GM23338 (cell line): ENCODE data around the gene EML2. TPM values are rescaled to one million over a fixed set of nuclear protein-coding genes. Genes with fewer than 3 reads are reported as not detected.

Source experiments
- ATAC-seq: fragments of 200-7000 bp; cut with Tn5 transposase; 3 replicates; pipeline ENCODE4 v1.9.1; 2020
- DNase-seq: peaks from one replicate; pipeline ENCODE4 v3.0.0-alpha.2; 2015; ENCODE audit warnings: low spot score
- H2AFZ ChIP-seq: fragments of 200-600 bp; sonication (generic); 2 replicates; pipeline ENCODE4 v1.8.0; 2016; ENCODE audit warnings: antibody characterized with exemption, mild to moderate bottlenecking, moderate library complexity
- H3F3A ChIP-seq: fragments of 200-600 bp; sonication (generic); replicated peaks from 2 replicates; pipeline ENCODE4 v1.8.0; 2017; ENCODE audit warnings: antibody characterized with exemption, mixed run types, low read depth
- H3K27ac ChIP-seq: fragments of 200-600 bp; sonication (generic); 2 replicates; pipeline ENCODE4 v1.6.1; 2016; ENCODE audit warnings: low read depth
- H3K27me3 ChIP-seq: fragments of 200-600 bp; sonication (generic); 2 replicates; pipeline ENCODE4 v1.8.0; 2016; ENCODE audit warnings: mild to moderate bottlenecking, mixed run types, moderate library complexity; ENCODE audit not compliant: insufficient read depth
- H3K36me3 ChIP-seq: fragments of 200-600 bp; sonication (generic); 2 replicates; pipeline ENCODE4 v1.8.0; 2016; ENCODE audit warnings: mild to moderate bottlenecking; ENCODE audit not compliant: insufficient read depth
- H3K4me1 ChIP-seq: fragments of 200-600 bp; sonication (generic); 2 replicates; pipeline ENCODE4 v1.8.0; 2016; ENCODE audit warnings: mild to moderate bottlenecking, moderate library complexity; ENCODE audit not compliant: insufficient read depth
- H3K4me2 ChIP-seq: fragments of 200-600 bp; sonication (generic); 2 replicates; pipeline ENCODE4 v1.7.1; 2017; ENCODE audit warnings: mixed run types
- H3K4me3 ChIP-seq: fragments of 200-600 bp; sonication (generic); 2 replicates; pipeline ENCODE4 v1.6.1; 2016; ENCODE audit warnings: mixed run types
- H3K79me2 ChIP-seq: fragments of 200-600 bp; sonication (generic); replicated peaks from 2 replicates; pipeline ENCODE4 v1.8.0; 2017; ENCODE audit warnings: mild to moderate bottlenecking; ENCODE audit not compliant: insufficient read depth
- H3K9me2 ChIP-seq: fragments of 200-600 bp; sonication (generic); 2 replicates; pipeline ENCODE4 v1.8.0; 2017; ENCODE audit not compliant: insufficient read depth
- H4K20me1 ChIP-seq: fragments of 200-600 bp; sonication (generic); replicated peaks from 2 replicates; pipeline ENCODE4 v1.8.0; 2017; ENCODE audit warnings: mild to moderate bottlenecking; ENCODE audit not compliant: insufficient read depth
- H3K27ac Mint-ChIP-seq: 2 replicates; pipeline ENCODE4 v1.8.0; 2020; ENCODE audit warnings: inconsistent platforms, mild to moderate bottlenecking, moderate library complexity, mixed read lengths
- H3K27me3 Mint-ChIP-seq: 3 replicates; pipeline ENCODE4 v1.8.0; 2022; ENCODE audit warnings: low read depth, mild to moderate bottlenecking, moderate library complexity, mixed read lengths, inconsistent platforms; ENCODE audit not compliant: insufficient read depth, poor library complexity
- H3K36me3 Mint-ChIP-seq: 3 replicates; pipeline ENCODE4 v1.8.0; 2021; ENCODE audit warnings: low read depth, mild to moderate bottlenecking, inconsistent platforms, moderate library complexity, mixed read lengths
- H3K4me1 Mint-ChIP-seq: 3 replicates; pipeline ENCODE4 v1.8.0; 2020; ENCODE audit warnings: mild to moderate bottlenecking, inconsistent platforms, mixed read lengths
- H3K4me3 Mint-ChIP-seq: 3 replicates; pipeline ENCODE4 v1.8.0; 2021; ENCODE audit warnings: moderate library complexity, mild to moderate bottlenecking, inconsistent platforms, mixed read lengths
- H3K9me3 Mint-ChIP-seq: 3 replicates; pipeline ENCODE4 v1.8.0; 2020; ENCODE audit warnings: moderate library complexity, mild to moderate bottlenecking, inconsistent platforms, mixed read lengths
- CREB1 ChIP-seq: fragments of 250-450 bp; sonication (Bioruptor Pico); IDR thresholded peaks from 2 replicates; pipeline ENCODE4 v1.5.0; 2020; ENCODE audit warnings: low read depth, mild to moderate bottlenecking, moderate library complexity
- EZH2 ChIP-seq: fragments of 200-600 bp; sonication (generic); IDR thresholded peaks from one replicate; pipeline ENCODE4 v1.8.0; 2017; ENCODE audit warnings: antibody characterized with exemption, mild to moderate bottlenecking, low read depth; ENCODE audit not compliant: unreplicated experiment
- EZH2phosphoT487 ChIP-seq: fragments of 200-600 bp; sonication (generic); IDR thresholded peaks from one replicate; pipeline ENCODE4 v1.8.1; 2018; ENCODE audit warnings: antibody characterized with exemption; ENCODE audit not compliant: unreplicated experiment
- JUNB ChIP-seq: IDR thresholded peaks from one replicate; pipeline ENCODE4 v1.6.1; 2016; ENCODE audit warnings: antibody characterized with exemption; ENCODE audit not compliant: unreplicated experiment
- NANOG ChIP-seq: IDR thresholded peaks from 2 replicates; pipeline ENCODE4 v1.6.1; 2016; ENCODE audit warnings: antibody characterized with exemption, borderline replicate concordance
- POLR2AphosphoS5 ChIP-seq: IDR thresholded peaks from 2 replicates; pipeline ENCODE4 v1.6.1; 2016; ENCODE audit warnings: antibody characterized with exemption, low read depth
- STAT1 ChIP-seq: IDR thresholded peaks from one replicate; pipeline ENCODE4 v1.6.1; 2016; ENCODE audit warnings: antibody characterized with exemption; ENCODE audit not compliant: unreplicated experiment
- ZNF114 ChIP-seq: fragments of 250-450 bp; sonication (Bioruptor Pico); IDR thresholded peaks from 2 replicates; pipeline ENCODE4 v1.5.0; 2020; ENCODE audit warnings: mild to moderate bottlenecking, moderate library complexity
- ZNF331 ChIP-seq: fragments of 250-450 bp; sonication (Bioruptor Pico); IDR thresholded peaks from 2 replicates; pipeline ENCODE4 v1.5.0; 2020; ENCODE audit warnings: low read depth, mild to moderate bottlenecking, moderate library complexity
- polyA plus RNA-seq: library from polyadenylated mRNA; unstranded; fragments of >200 nt; fragmentation: Nextera tagmentation; extraction: Ambion mirVana; gene quantifications from 2 replicates; pipeline ENCODE4 v1.2.1, GENCODE V29; 2016
- total RNA-seq: library from RNA; depleted of rRNA; stranded (reverse); fragments of >200 nt; shearing (Covaris generic); gene quantifications from 2 replicates; pipeline ENCODE4 v1.2.3, GENCODE V29; 2014
- TF ChIP-seq, protein P1 (sequence below): fragments of 250-450 bp; sonication (Bioruptor Pico); IDR thresholded peaks from 2 replicates; pipeline ENCODE4 v1.5.0; 2020; ENCODE audit warnings: mild to moderate bottlenecking, moderate library complexity
- TF ChIP-seq, protein P2 (sequence below), 2 experiments: fragments of 200-600 bp in 1 of 2; sonication (generic) in 1 of 2; conservative IDR thresholded peaks; 2 replicates each; pipeline versions ENCODE4 v1.5.1 to v1.6.1; 2016 to 2017; ENCODE audit warnings: antibody characterized with exemption in 2 of 2, low read depth in 2 of 2, mild to moderate bottlenecking in 2 of 2, moderate library complexity in 1 of 2
- TF ChIP-seq, protein P3 (sequence below): IDR thresholded peaks from one replicate; pipeline ENCODE4 v1.6.1; 2018; ENCODE audit warnings: antibody characterized with exemption; ENCODE audit not compliant: unreplicated experiment
- TF ChIP-seq, protein P4 (sequence below): IDR thresholded peaks from 2 replicates; pipeline ENCODE4 v1.6.1; 2016; ENCODE audit warnings: antibody characterized with exemption

Gene EML2
- total and polyA plus RNA-seq, 2 experiments from 2014 or later = 7.1 to 33.9 TPM

GRCh38 chr19:45592366-45592765 is 46.8 kb downstream of the EML2 start (continued):
- TF ChIP-seq STAT1 (no peak), CREB1 (no peak), POLR2AphosphoS5 (no peak), EZH2phosphoT487 (no peak), NANOG (no peak)
- TF ChIP-seq, protein P1, sequence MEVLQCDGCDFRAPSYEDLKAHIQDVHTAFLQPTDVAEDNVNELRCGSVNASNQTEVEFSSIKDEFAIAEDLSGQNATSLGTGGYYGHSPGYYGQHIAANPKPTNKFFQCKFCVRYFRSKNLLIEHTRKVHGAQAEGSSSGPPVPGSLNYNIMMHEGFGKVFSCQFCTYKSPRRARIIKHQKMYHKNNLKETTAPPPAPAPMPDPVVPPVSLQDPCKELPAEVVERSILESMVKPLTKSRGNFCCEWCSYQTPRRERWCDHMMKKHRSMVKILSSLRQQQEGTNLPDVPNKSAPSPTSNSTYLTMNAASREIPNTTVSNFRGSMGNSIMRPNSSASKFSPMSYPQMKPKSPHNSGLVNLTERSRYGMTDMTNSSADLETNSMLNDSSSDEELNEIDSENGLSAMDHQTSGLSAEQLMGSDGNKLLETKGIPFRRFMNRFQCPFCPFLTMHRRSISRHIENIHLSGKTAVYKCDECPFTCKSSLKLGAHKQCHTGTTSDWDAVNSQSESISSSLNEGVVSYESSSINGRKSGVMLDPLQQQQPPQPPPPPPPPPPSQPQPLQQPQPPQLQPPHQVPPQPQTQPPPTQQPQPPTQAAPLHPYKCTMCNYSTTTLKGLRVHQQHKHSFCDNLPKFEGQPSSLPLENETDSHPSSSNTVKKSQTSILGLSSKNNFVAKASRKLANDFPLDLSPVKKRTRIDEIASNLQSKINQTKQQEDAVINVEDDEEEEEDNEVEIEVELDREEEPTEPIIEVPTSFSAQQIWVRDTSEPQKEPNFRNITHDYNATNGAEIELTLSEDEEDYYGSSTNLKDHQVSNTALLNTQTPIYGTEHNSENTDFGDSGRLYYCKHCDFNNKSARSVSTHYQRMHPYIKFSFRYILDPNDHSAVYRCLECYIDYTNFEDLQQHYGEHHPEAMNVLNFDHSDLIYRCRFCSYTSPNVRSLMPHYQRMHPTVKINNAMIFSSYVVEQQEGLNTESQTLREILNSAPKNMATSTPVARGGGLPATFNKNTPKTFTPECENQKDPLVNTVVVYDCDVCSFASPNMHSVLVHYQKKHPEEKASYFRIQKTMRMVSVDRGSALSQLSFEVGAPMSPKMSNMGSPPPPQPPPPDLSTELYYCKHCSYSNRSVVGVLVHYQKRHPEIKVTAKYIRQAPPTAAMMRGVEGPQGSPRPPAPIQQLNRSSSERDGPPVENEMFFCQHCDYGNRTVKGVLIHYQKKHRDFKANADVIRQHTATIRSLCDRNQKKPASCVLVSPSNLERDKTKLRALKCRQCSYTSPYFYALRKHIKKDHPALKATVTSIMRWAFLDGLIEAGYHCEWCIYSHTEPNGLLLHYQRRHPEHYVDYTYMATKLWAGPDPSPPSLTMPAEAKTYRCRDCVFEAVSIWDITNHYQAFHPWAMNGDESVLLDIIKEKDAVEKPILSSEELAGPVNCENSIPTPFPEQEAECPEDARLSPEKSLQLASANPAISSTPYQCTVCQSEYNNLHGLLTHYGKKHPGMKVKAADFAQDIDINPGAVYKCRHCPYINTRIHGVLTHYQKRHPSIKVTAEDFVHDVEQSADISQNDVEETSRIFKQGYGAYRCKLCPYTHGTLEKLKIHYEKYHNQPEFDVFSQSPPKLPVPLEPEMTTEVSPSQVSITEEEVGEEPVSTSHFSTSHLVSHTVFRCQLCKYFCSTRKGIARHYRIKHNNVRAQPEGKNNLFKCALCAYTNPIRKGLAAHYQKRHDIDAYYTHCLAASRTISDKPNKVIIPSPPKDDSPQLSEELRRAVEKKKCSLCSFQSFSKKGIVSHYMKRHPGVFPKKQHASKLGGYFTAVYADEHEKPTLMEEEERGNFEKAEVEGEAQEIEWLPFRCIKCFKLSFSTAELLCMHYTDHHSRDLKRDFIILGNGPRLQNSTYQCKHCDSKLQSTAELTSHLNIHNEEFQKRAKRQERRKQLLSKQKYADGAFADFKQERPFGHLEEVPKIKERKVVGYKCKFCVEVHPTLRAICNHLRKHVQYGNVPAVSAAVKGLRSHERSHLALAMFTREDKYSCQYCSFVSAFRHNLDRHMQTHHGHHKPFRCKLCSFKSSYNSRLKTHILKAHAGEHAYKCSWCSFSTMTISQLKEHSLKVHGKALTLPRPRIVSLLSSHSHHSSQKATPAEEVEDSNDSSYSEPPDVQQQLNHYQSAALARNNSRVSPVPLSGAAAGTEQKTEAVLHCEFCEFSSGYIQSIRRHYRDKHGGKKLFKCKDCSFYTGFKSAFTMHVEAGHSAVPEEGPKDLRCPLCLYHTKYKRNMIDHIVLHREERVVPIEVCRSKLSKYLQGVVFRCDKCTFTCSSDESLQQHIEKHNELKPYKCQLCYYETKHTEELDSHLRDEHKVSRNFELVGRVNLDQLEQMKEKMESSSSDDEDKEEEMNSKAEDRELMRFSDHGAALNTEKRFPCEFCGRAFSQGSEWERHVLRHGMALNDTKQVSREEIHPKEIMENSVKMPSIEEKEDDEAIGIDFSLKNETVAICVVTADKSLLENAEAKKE (CRISPR knock-in tag) = no peak

DNA sequence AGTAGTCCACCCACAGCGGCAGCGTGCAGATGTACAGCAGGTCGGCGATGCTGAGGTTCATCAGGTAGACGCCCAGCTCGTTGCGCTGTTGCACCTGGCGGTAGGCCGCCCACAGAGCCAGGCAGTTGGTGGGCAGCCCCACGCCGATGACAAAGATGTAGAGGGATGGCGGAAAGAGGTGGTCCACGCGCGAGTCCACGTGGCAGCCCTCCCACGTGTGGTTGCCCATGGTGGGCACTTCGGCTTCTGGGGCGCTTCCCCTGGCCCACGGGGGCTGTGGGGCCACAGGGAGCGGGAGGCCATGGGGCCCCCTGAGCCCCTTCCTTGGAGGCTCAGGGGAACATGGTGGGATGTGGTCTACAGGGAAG is 47.6 kb downstream of the EML2 start:
- Mint-ChIP-seq H3K9me3 (peaks cover 8% of the 10 kb centered on the region; the same call in 2 of the 3 replicates), H3K27ac (no peak overlapping the region), H3K4me1 (peaks cover 5% of the 10 kb centered on the region; the same call in 2 of the 3 replicates), H3K27me3 (peaks cover 28% of the 10 kb centered on the region), H3K36me3 (no peaks in the 10 kb centered on the region; the same call in 2 of the 3 replicates), H3K4me3 (no peak overlapping the region)
- no peak for DNase-seq
- 0 out of 2 replicates have a peak, but pooled peaks cover 4% of the 10 kb centered on the region for H3K4me1 ChIP-seq
- H3K36me3 ChIP-seq = no peaks in the 10 kb centered on the region
- no peaks in the 10 kb centered on the region for H3K9me2 ChIP-seq
- H3K27me3 ChIP-seq = peaks cover 52% of the 10 kb centered on the region
- no peak overlapping the region for H3K27ac ChIP-seq
- H3F3A ChIP-seq = peaks cover 3% of the 10 kb centered on the region; the same call in 1 of the 2 replicates
- no peaks in the 10 kb centered on the region; the same call in 1 of the 2 replicates for H4K20me1 ChIP-seq
- no peak overlapping the region for H3K4me2 ChIP-seq
- H2AFZ ChIP-seq = no peak overlapping the region
- H3K4me3 ChIP-seq = no peak overlapping the region
- no peaks in the 10 kb centered on the region for H3K79me2 ChIP-seq
- ATAC-seq = no peak
- TF ChIP-seq CREB1 (no peak), POLR2AphosphoS5 (no peak), JUNB (no peak), ZNF114 (CRISPR knock-in tag) (no peak), EZH2 (no peak), EZH2phosphoT487 (no peak), ZNF331 (CRISPR knock-in tag) (no peak), NANOG (no peak)
- TF ChIP-seq, protein P2, sequence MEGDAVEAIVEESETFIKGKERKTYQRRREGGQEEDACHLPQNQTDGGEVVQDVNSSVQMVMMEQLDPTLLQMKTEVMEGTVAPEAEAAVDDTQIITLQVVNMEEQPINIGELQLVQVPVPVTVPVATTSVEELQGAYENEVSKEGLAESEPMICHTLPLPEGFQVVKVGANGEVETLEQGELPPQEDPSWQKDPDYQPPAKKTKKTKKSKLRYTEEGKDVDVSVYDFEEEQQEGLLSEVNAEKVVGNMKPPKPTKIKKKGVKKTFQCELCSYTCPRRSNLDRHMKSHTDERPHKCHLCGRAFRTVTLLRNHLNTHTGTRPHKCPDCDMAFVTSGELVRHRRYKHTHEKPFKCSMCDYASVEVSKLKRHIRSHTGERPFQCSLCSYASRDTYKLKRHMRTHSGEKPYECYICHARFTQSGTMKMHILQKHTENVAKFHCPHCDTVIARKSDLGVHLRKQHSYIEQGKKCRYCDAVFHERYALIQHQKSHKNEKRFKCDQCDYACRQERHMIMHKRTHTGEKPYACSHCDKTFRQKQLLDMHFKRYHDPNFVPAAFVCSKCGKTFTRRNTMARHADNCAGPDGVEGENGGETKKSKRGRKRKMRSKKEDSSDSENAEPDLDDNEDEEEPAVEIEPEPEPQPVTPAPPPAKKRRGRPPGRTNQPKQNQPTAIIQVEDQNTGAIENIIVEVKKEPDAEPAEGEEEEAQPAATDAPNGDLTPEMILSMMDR (conservative IDR thresholded peaks at IDR 0.05; ENCODE audit: low read depth in 2 of 2) = no peak
- TF ChIP-seq, protein P3, sequence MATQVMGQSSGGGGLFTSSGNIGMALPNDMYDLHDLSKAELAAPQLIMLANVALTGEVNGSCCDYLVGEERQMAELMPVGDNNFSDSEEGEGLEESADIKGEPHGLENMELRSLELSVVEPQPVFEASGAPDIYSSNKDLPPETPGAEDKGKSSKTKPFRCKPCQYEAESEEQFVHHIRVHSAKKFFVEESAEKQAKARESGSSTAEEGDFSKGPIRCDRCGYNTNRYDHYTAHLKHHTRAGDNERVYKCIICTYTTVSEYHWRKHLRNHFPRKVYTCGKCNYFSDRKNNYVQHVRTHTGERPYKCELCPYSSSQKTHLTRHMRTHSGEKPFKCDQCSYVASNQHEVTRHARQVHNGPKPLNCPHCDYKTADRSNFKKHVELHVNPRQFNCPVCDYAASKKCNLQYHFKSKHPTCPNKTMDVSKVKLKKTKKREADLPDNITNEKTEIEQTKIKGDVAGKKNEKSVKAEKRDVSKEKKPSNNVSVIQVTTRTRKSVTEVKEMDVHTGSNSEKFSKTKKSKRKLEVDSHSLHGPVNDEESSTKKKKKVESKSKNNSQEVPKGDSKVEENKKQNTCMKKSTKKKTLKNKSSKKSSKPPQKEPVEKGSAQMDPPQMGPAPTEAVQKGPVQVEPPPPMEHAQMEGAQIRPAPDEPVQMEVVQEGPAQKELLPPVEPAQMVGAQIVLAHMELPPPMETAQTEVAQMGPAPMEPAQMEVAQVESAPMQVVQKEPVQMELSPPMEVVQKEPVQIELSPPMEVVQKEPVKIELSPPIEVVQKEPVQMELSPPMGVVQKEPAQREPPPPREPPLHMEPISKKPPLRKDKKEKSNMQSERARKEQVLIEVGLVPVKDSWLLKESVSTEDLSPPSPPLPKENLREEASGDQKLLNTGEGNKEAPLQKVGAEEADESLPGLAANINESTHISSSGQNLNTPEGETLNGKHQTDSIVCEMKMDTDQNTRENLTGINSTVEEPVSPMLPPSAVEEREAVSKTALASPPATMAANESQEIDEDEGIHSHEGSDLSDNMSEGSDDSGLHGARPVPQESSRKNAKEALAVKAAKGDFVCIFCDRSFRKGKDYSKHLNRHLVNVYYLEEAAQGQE = no peak
- TF ChIP-seq, protein P4, sequence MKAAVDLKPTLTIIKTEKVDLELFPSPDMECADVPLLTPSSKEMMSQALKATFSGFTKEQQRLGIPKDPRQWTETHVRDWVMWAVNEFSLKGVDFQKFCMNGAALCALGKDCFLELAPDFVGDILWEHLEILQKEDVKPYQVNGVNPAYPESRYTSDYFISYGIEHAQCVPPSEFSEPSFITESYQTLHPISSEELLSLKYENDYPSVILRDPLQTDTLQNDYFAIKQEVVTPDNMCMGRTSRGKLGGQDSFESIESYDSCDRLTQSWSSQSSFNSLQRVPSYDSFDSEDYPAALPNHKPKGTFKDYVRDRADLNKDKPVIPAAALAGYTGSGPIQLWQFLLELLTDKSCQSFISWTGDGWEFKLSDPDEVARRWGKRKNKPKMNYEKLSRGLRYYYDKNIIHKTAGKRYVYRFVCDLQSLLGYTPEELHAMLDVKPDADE = no peak
